Naive thymus-derived CD8-positive, alpha-beta T cell (primary cell): ENCODE data around the gene TRIM71. TPM values are rescaled to one million over a fixed set of nuclear protein-coding genes. Genes with fewer than 3 reads are reported as not detected.
"Not testable (repeated sequence)": the region's sequence is repeated elsewhere in the genome, so short reads cannot be mapped to it uniquely, and the experiment has no call there.

Source experiments
- ATAC-seq, 2 donors: fragments of 150-1000 bp; cut with Tn5 transposase in 1 of 2; sonication (Bioruptor Pico), chemical (Tn5 transposase) in 1 of 2; 1 replicate in 1 of 2; 2 replicates in 1 of 2; pipeline ENCODE4 v1.10.0; 2021; ENCODE audit warnings: mild to moderate bottlenecking in 2 of 2, moderate library complexity in 2 of 2
- POLR2A ChIA-PET: fragments of 350-600 bp; sonication (Branson Sonifier 250); formaldehyde crosslinking; loops from one replicate; lab custom pipeline; 2021; ENCODE audit warnings: antibody characterized with exemption; lab: Charles Lee
- DNase-seq, 10 donors: peaks; one replicate each; pipeline versions ENCODE4 v3.0.0 to v3.0.0-alpha.2; 2020 to 2022
- H3K27ac Mint-ChIP-seq, 10 donors: one replicate each; pipeline ENCODE4 v1.8.0; 2020 to 2022; ENCODE audit warnings: mild to moderate bottlenecking in 10 of 10, mixed read lengths in 10 of 10, moderate library complexity in 4 of 10, inconsistent platforms in 1 of 10
- H3K27me3 Mint-ChIP-seq, 5 donors: one replicate each; pipeline ENCODE4 v1.8.0; 2021 to 2022; ENCODE audit warnings: mixed read lengths in 5 of 5
- H3K36me3 Mint-ChIP-seq, 3 donors: one replicate each; pipeline ENCODE4 v1.8.0; 2020 to 2022; ENCODE audit warnings: mixed read lengths in 3 of 3, mild to moderate bottlenecking in 2 of 3, inconsistent platforms in 1 of 3
- H3K4me1 Mint-ChIP-seq, 4 donors: one replicate each; pipeline ENCODE4 v1.8.0; 2021 to 2022; ENCODE audit warnings: mixed read lengths in 4 of 4
- H3K4me3 Mint-ChIP-seq, 10 donors: one replicate each; pipeline ENCODE4 v1.8.0; 2020 to 2022; ENCODE audit warnings: mild to moderate bottlenecking in 10 of 10, mixed read lengths in 10 of 10, moderate library complexity in 6 of 10, inconsistent platforms in 1 of 10
- H3K9me3 Mint-ChIP-seq, 9 donors: one replicate each; pipeline ENCODE4 v1.8.0; 2020 to 2022; ENCODE audit warnings: mixed read lengths in 9 of 9, mild to moderate bottlenecking in 3 of 9, inconsistent platforms in 1 of 9, moderate library complexity in 1 of 9
- polyA plus RNA-seq, 3 donors: library from polyadenylated mRNA; unstranded; fragments of 300-500 nt; fragmentation: Illumina TruSeq; gene quantifications; one replicate each; pipeline ENCODE4 v1.2.3, GENCODE V29; 2021
- total RNA-seq, 8 experiments: library from RNA in 2 of 8; stranded (reverse) in 2 of 8; gene quantifications; one replicate each; pipeline ENCODE4 v1.2.3 and lab custom pipeline; 2021 to 2026

Gene TRIM71
- total and polyA plus RNA-seq, 5 experiments from 2014 or later, result not detected

DNA sequence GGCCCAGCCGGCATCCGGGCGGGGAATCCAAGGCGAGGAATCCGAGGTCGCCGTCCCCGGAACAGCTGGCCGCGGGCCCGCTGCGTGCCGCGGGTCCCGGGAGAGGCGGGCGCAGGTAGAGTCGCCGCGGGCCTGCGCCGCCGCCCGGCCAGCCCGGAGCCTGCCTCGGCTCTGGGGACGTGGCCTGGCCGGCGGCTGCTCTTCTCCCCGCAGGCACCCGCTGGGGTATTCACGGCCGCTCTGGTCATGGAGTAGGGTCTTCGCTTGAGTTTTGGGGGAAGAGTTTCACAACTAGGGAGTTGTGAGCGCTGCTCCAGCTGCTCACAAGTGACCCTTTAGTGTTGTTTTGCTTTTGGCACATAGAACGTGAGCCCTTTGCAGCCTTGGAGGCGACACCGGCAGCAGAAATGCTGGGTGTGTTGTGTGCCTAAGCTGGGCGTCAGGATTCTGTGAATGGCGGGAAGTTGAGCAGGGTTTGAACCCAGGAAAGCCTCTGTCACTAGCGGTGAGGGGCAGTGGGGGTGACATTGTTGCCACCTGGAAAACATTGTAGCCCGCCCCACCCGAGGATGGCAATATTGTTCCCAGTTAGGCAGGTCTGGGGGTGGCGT, 4.0 kb downstream of the TRIM71 start:
- POLR2A ChIA-PET, result no interaction called here
- H3K27ac Mint-ChIP-seq, result peak overlapping the region in 1 of 10 donors; percentile 79
- H3K4me3 Mint-ChIP-seq, result no peak overlapping the region
- no peak for DNase-seq
- peaks cover 0 to 13% (median 11%) of the 10 kb centered on the region in 4 donors for H3K4me1 Mint-ChIP-seq
- ATAC-seq, result no peak
- no peaks in the 10 kb centered on the region for H3K36me3 Mint-ChIP-seq
- peaks cover 12 to 39% (median 18%) of the 10 kb centered on the region in 5 donors for H3K27me3 Mint-ChIP-seq
- H3K9me3 Mint-ChIP-seq, result no peaks in the 10 kb centered on the region

DNA sequence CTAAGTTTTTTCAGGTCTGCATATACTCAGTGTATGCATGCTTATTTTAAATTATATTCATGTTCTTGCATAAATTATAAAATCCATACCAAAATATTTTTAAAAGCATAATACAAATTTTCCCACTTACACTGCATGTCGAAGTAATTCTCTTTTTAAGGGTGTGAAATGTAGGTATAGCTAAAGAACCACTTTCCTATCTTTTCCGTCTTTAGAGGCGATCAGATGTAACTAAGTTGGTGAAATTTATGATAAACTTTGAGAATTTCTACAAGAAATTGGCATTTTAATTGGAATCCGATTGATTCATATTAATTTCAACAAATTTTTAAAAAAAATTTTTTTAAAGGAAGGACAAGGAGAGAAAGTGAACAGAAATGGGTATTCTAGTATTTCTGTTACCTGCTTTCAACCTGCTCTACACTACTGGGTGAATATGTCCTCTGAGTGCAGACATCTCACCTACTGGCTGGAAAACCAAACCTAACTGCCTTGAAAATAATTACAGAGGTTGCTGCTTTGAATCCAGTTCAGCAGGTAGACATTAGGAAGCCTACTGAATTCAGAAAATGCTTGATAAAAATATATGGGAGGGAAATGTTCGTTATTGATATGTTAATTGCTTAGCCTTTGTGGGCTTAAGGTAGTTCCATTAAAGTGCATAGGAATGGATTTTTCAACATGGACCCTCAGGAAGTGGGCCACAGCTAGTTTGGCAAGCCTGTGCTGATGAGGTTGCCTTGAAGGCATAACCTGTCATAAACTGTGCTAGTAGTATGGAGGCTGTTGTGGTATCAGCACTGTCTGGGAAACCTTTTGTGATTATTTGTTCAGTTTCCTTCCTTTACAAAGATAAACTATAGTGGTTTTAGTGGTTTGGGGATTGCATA, 5.1 kb downstream of the TRIM71 start:
- no peaks in the 10 kb centered on the region for H3K36me3 Mint-ChIP-seq
- POLR2A ChIA-PET, result no interaction called here
- H3K9me3 Mint-ChIP-seq, result no peaks in the 10 kb centered on the region
- peak overlapping the region in 1 of 10 donors; percentile 7 for H3K27ac Mint-ChIP-seq
- ATAC-seq (no peak), DNase-seq (no peak)
- H3K4me1 Mint-ChIP-seq, result peaks cover 0 to 10% (median 7%) of the 10 kb centered on the region in 4 donors
- H3K4me3 Mint-ChIP-seq, result no peak overlapping the region
- H3K27me3 Mint-ChIP-seq, result peaks cover 14 to 35% (median 18%) of the 10 kb centered on the region in 5 donors

DNA sequence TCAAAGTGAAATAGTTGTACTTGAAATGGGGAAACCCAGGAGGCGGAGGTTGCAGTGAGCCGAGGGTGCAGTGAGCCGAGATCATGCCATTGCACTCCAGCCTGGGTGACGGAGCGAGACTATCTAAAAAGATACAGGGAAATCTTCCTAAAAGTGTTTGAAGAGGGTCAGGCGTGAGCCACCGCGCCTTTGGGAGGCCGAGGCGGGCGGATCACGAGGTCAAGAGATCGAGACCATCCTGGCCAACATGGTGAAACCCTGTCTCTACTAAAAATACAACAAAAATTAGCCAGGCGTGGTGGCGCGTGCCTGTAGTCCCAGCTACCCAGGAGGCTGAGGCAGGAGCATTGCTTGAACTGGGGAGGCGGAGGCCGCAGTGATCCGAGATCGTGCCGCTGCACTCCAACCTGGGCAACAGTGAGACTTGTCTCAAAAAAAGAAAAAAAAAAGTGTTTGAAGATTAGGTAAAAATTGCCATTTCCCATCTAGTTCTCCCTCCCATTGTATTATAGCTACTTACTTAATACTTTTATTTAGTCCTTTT, 5.9 kb downstream of the TRIM71 start:
- ATAC-seq, H3K36me3 Mint-ChIP-seq, POLR2A ChIA-PET, H3K4me3 Mint-ChIP-seq, H3K9me3 Mint-ChIP-seq, H3K27ac Mint-ChIP-seq, DNase-seq, H3K4me1 Mint-ChIP-seq: not testable (repeated sequence)
- H3K27me3 Mint-ChIP-seq, result peaks cover 15 to 35% (median 17%) of the 10 kb centered on the region in 5 donors

DNA sequence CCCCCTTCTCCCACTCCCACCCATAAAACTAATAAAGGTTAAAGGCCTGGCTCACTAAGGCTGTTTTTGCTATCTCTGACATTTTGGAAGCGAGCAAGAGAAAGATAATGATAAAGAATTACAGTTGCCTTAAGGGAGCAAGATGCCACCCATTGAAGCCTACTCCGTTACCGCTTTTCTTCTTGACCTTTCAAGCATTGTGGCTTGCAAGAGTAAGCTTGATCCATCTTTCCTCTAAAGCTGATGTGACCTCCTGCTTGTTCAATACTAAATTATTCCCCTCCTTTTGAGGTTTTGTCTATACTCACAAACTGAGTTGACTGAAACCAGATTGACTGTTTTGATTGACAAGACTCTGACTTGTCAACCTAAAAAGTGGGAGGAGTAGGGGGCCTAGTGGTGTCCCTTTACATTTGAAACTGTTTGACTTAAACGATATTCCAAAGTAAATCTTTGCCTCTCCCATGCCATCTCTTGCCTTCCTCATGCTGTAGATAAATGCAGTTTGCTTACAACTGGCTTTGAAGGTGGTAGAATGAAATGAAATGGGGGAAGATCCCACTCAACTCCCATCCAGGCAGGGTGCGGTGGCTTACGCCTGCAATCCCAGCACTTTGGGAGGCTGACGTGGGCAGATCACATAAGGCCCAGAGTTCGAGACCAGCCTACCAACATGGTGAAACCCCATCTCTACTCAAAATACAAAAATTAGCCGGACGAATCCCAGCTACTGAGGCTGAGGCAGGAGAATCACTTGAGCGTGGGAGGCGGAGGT, 8.0 kb downstream of the TRIM71 start:
- Mint-ChIP-seq H3K9me3 (no peaks in the 10 kb centered on the region), H3K36me3 (no peaks in the 10 kb centered on the region), H3K27me3 (peaks cover 0 to 19% (median 9%) of the 10 kb centered on the region in 5 donors), H3K4me3 (no peak overlapping the region), H3K4me1 (no peaks in the 10 kb centered on the region), H3K27ac (no peak overlapping the region)
- no peak for ATAC-seq
- no peak for DNase-seq
- POLR2A ChIA-PET, result no interaction called here

DNA sequence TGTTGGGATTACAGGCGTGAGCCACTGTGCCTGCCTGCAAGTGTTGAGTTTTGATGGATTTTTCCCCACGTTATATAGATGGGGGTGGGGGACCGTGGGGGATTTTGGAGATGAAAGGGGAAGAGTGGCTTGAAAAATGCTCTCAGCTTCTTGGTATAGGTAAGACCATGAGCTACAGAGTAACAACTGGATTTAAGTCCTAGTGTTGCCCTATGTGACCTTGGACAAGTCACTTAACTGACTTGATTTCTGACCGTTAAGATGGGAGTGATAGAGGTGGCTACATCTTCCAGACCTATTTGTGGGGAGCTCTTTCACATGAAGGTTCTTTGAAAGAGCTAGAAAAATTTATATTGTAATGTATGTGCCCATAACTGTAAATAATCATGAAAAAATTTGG, 13.3 kb downstream of the TRIM71 start:
- Mint-ChIP-seq H3K4me3 (no peak overlapping the region), H3K27ac (peak overlapping the region in 2 of 10 donors; percentile 4 to 56), H3K36me3 (no peaks in the 10 kb centered on the region), H3K9me3 (no peaks in the 10 kb centered on the region), H3K4me1 (no peaks in the 10 kb centered on the region), H3K27me3 (peaks cover 6 to 15% (median 9%) of the 10 kb centered on the region in 5 donors)
- POLR2A ChIA-PET, result no interaction called here
- DNase-seq (no peak), ATAC-seq (no peak)

DNA sequence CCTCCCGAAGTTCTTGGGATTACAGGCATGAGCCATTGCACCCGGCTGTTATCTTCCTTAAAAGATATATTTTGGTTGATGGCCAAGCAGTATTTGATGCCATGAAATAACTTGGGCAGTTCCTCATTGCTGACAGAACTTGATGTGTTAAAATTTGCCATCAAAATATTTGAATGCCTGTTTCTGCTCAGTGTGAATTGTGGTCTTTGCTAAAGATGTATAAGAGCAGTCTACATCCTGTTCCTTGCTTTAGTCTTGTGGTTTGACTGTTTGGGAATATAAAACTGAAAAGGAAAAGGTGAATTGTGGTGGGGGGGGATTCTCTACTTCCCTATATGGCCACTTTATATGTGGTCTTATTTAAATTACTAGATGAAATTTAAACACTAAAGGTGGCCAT, 14.0 kb downstream of the TRIM71 start:
- Mint-ChIP-seq H3K9me3 (no peaks in the 10 kb centered on the region), H3K27ac (no peak overlapping the region), H3K36me3 (no peaks in the 10 kb centered on the region), H3K27me3 (peaks cover 6 to 15% (median 9%) of the 10 kb centered on the region in 5 donors), H3K4me3 (no peak overlapping the region), H3K4me1 (no peaks in the 10 kb centered on the region)
- no peak for DNase-seq
- ATAC-seq, result no peak
- POLR2A ChIA-PET, result no interaction called here

DNA sequence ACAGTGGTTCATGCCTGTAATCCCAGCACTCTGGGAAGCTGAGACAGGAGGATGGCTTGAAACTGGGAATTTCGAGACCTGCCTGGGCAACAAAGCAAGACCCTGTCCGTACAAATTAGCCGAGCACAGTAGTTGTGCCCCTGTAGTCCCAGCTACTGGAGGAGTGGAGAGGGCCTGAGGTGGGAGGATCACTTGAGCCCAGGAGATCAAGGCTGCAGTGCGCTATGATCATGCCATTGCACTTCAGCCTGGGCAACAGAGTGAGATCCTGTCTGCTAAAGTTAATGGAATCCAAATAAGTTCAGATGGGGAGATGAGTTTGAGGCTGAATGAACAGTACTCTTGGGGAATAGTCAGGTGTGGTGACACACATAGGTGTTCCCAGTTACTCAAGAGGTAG, 14.4 kb downstream of the TRIM71 start:
- Mint-ChIP-seq H3K27ac (no peak overlapping the region), H3K27me3 (peaks cover 6 to 15% (median 9%) of the 10 kb centered on the region in 5 donors), H3K36me3 (no peaks in the 10 kb centered on the region), H3K4me3 (no peak overlapping the region), H3K4me1 (no peaks in the 10 kb centered on the region), H3K9me3 (no peaks in the 10 kb centered on the region)
- DNase-seq (no peak), ATAC-seq (no peak)
- POLR2A ChIA-PET, result no interaction called here

DNA sequence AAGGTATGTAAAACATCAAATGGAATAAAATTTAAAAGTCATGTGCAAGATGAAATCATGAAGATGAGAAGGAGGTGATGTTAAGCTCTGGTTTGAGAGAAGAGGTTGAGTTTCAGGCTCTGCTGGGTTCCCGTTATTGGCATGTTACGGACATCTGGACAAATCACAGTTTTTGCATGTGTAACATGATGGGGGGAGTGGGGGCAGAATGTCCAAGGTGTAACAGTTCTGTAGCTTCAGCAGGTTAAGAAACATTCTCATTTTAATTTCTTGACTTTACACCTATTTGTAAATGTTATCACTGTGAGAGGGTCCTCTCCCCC, 17.2 kb downstream of the TRIM71 start:
- H3K27ac Mint-ChIP-seq, result no peak overlapping the region
- H3K36me3 Mint-ChIP-seq, result no peaks in the 10 kb centered on the region
- ATAC-seq, result no peak
- no peaks in the 10 kb centered on the region for H3K4me1 Mint-ChIP-seq
- H3K4me3 Mint-ChIP-seq, result no peak overlapping the region
- H3K9me3 Mint-ChIP-seq, result no peaks in the 10 kb centered on the region
- POLR2A ChIA-PET, result no interaction called here
- DNase-seq, result no peak
- H3K27me3 Mint-ChIP-seq, result peaks cover 4 to 19% (median 9%) of the 10 kb centered on the region in 5 donors

DNA sequence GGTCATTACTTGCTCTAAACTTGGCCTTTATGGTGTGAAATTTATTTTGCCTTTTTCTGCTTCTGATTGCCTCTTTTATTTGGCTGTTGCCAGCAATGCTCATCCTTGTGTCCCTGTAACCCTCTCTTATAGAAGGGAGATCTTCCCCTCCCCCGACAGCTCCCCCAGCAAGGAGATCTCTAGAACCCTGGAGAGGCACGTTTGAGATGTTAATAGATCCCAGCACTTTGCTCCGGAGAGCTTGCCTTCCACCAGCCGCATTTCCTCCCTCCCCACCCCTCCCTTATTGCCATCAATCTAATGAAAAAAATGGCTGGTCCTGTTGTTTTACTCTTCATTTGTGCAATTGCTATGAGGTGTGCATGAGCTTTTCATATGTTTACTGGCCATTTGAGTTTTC, 18.2 kb downstream of the TRIM71 start:
- no peak for ATAC-seq
- Mint-ChIP-seq H3K4me3 (no peak overlapping the region), H3K27ac (no peak overlapping the region), H3K4me1 (no peaks in the 10 kb centered on the region), H3K27me3 (peaks cover 4 to 17% (median 9%) of the 10 kb centered on the region in 5 donors), H3K36me3 (no peaks in the 10 kb centered on the region), H3K9me3 (no peaks in the 10 kb centered on the region)
- DNase-seq, result no peak
- POLR2A ChIA-PET, result no interaction called here

DNA sequence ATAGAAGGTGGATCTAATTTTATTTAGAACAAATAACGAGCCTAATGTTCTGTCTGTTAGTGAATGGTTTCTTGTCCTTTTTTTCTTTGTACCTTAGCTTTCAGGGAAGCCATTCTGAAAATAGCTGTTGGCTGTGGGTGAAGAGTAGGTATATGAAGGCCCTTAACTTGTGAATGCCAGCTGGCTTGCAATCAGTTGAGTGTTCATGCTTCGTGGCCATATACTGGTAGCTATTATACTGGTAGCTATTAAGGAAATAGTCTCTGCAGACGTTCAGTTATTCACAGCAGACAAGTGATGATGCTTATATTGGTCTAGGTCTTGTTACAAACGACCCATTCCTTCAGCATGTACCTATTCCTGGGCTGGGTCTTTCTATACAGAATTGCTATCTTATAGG, 18.8 kb downstream of the TRIM71 start:
- Mint-ChIP-seq H3K9me3 (no peaks in the 10 kb centered on the region), H3K4me1 (no peaks in the 10 kb centered on the region), H3K4me3 (no peak overlapping the region), H3K36me3 (no peaks in the 10 kb centered on the region), H3K27me3 (peaks cover 4 to 17% (median 9%) of the 10 kb centered on the region in 5 donors), H3K27ac (no peak overlapping the region)
- ATAC-seq (no peak), DNase-seq (no peak)
- POLR2A ChIA-PET, result no interaction called here

DNA sequence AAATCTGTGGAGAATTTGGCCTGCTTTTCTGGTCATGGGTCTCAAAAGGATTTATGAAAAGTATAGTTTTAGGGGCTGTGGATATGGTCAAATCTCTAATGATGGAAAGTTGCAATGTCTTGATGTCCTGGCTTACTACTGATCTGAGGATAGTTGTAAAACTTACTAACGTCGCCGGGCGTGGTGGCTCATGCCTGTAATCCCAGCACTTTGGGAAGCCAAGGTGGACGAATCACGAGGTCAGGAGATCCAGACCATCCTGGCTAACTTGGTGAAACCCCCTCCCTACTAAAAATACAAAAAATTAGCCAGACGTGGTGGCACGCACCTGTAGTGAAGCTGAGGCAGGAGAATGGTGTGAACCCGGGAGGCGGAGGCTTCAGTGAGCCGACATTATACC, 19.6 kb downstream of the TRIM71 start:
- Mint-ChIP-seq H3K4me1 (peaks cover 1 to 7% (median 7%) of the 10 kb centered on the region in 4 donors), H3K4me3 (no peak overlapping the region), H3K36me3 (no peaks in the 10 kb centered on the region), H3K9me3 (no peaks in the 10 kb centered on the region), H3K27me3 (peaks cover under 1 to 10% (median 4%) of the 10 kb centered on the region in 5 donors), H3K27ac (no peak overlapping the region)
- DNase-seq (no peak), ATAC-seq (no peak)
- POLR2A ChIA-PET, result no interaction called here

DNA sequence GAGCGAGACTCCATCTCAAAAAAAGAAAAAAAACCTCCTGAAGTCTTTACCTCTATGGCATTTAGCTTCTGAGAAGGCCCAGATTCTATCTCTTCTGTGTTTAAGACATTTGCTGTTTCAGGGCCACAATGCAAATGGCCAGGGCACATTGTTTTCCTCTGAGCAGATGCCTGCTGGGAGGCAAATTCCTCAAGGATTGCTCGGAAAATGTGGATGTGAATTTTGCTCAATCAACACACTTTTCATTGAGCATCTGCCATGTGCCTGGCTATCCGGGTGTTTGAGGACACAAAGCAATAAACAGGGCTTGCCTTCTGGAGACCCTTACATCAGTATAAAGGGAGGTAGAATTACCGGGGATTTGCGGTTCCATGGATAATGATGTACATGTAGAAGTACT, 20.0 kb downstream of the TRIM71 start:
- no peaks in the 10 kb centered on the region for H3K36me3 Mint-ChIP-seq

DNA sequence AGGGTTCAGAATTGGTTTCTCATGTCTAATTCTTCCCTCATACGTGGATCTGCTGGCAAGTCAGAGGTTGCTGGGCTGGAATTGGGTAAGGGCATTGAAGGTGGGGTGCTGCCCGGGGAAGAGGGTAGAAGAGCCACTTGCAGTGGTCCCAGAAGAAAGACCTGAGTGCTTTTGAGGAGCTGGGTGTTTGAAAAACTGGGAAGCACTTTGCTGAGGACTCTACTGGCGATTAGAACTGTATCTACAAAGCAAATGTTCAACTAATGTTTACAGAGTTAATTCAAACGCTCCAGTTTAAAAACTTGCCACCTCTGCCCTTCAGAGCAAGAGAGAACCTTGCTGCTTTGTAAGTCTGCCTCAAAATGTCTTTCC, 21.9 kb downstream of the TRIM71 start:
- H3K9me3 Mint-ChIP-seq, result no peaks in the 10 kb centered on the region
- H3K27me3 Mint-ChIP-seq, result peaks cover 0 to 8% (median 2%) of the 10 kb centered on the region in 5 donors
- no peaks in the 10 kb centered on the region for H3K36me3 Mint-ChIP-seq
- no peak overlapping the region for H3K4me3 Mint-ChIP-seq
- ATAC-seq (no peak), DNase-seq (no peak)
- POLR2A ChIA-PET, result no interaction called here
- H3K27ac Mint-ChIP-seq, result no peak overlapping the region
- H3K4me1 Mint-ChIP-seq, result peaks cover 7 to 15% (median 12%) of the 10 kb centered on the region in 4 donors

More for the DNA sequence above, 20.0 kb downstream of the TRIM71 start:
- no peaks in the 10 kb centered on the region for H3K9me3 Mint-ChIP-seq
- H3K4me3 Mint-ChIP-seq, result no peak overlapping the region
- no peak for DNase-seq
- POLR2A ChIA-PET, result no interaction called here
- H3K27ac Mint-ChIP-seq, result no peak overlapping the region
- ATAC-seq, result no peak
- peaks cover 0 to 10% (median 4%) of the 10 kb centered on the region in 5 donors for H3K27me3 Mint-ChIP-seq
- H3K4me1 Mint-ChIP-seq, result peaks cover 3 to 12% (median 9%) of the 10 kb centered on the region in 4 donors
